OCI-LY3 (cell line): ENCODE measurements around the gene MED12L.

ENCODE experiments used
- CTCF ChIP-seq: fragments of 200-600, 300-600 bp; sonication (generic); IDR thresholded peaks from 2 replicates; pipeline ENCODE4 v1.5.1; 2014; ENCODE audit warnings: antibody characterized with exemption, low read length, low read depth
- EZH2phosphoT487 ChIP-seq: fragments of 200-600 bp; shearing (Covaris generic); IDR thresholded peaks from 2 replicates; pipeline ENCODE4 v1.6.1; 2018; ENCODE audit warnings: antibody characterized with exemption, mixed run types, low read depth

- TF ChIP-seq CTCF (no peak), EZH2phosphoT487 (no peak)
Observed at GRCh38 chr3:151452841-151453240, 367.4 kb downstream of the MED12L start.
